SK-N-SH (cell line): ENCODE measurements around the gene PGS1.

Experiments used
- ELF1 ChIP-seq: IDR thresholded peaks from 2 replicates; pipeline ENCODE4 v1.4.0; 2012
- EZH2phosphoT487 ChIP-seq: fragments of 200-600 bp; sonication (generic); IDR thresholded peaks from 2 replicates; pipeline ENCODE4 v1.6.1; 2017; ENCODE audit warnings: low read depth, mixed run types, mild to moderate bottlenecking, antibody characterized with exemption, moderate library complexity, borderline replicate concordance
- FOXM1 ChIP-seq: IDR thresholded peaks from 2 replicates; pipeline ENCODE4 v1.4.0; 2012; ENCODE audit warnings: low read depth, mild to moderate bottlenecking
- NRF1 ChIP-seq: IDR thresholded peaks from 2 replicates; pipeline ENCODE4 v1.6.1; 2012; ENCODE audit warnings: low read depth, mild to moderate bottlenecking, low read length
- RAD21 ChIP-seq: IDR thresholded peaks from 2 replicates; pipeline ENCODE4 v1.6.1; 2012; ENCODE audit warnings: mild to moderate bottlenecking, low read length
- TAF1 ChIP-seq: IDR thresholded peaks from 2 replicates; pipeline ENCODE4 v1.6.1; 2012; ENCODE audit warnings: low read depth, mild to moderate bottlenecking, low read length, moderate library complexity, borderline replicate concordance
- YY1 ChIP-seq: IDR thresholded peaks from 2 replicates; pipeline ENCODE4 v1.4.0; 2012; ENCODE audit warnings: low read depth, mild to moderate bottlenecking
- TF ChIP-seq, protein P1 (sequence below): fragments of 200-600 bp; sonication (generic); IDR thresholded peaks from 2 replicates; pipeline ENCODE4 v1.6.1; 2017; ENCODE audit warnings: antibody characterized with exemption, mild to moderate bottlenecking, moderate library complexity
- TF ChIP-seq, protein P2 (sequence below): IDR thresholded peaks from 2 replicates; pipeline ENCODE4 v1.4.0; 2012; ENCODE audit warnings: low read depth

DNA sequence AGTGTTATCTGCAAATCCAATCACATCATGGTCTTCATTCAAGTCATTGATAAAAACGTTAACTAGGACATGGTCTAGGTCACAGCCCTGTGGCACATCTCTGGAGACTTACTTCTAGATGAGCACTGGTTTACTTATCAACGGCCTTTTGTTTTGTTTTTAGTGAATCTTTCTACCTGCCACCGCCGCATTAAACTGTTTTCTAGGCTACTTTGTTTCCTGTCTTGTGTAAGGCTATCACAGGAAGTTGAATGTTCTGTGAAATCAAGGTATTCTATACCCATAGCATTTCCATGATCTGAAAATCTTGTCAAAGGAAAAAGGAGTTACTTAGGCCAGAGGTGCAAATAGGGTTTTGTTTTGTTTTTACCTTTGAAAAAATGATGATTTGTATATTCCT, 45.5 kb upstream of the PGS1 start:
- TF ChIP-seq NRF1 (no peak), EZH2phosphoT487 (no peak), RAD21 (no peak), YY1 (no peak), ELF1 (no peak), TAF1 (no peak), FOXM1 (no peak)
- TF ChIP-seq, protein P1, sequence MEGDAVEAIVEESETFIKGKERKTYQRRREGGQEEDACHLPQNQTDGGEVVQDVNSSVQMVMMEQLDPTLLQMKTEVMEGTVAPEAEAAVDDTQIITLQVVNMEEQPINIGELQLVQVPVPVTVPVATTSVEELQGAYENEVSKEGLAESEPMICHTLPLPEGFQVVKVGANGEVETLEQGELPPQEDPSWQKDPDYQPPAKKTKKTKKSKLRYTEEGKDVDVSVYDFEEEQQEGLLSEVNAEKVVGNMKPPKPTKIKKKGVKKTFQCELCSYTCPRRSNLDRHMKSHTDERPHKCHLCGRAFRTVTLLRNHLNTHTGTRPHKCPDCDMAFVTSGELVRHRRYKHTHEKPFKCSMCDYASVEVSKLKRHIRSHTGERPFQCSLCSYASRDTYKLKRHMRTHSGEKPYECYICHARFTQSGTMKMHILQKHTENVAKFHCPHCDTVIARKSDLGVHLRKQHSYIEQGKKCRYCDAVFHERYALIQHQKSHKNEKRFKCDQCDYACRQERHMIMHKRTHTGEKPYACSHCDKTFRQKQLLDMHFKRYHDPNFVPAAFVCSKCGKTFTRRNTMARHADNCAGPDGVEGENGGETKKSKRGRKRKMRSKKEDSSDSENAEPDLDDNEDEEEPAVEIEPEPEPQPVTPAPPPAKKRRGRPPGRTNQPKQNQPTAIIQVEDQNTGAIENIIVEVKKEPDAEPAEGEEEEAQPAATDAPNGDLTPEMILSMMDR = no peak
- TF ChIP-seq, protein P2, sequence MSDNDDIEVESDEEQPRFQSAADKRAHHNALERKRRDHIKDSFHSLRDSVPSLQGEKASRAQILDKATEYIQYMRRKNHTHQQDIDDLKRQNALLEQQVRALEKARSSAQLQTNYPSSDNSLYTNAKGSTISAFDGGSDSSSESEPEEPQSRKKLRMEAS = no peak
